Ammon's horn (tissue), 1 donor: ENCODE results near the gene AGPAT2.

Source experiments
- DNase-seq: peaks from one replicate; pipeline ENCODE4 v3.0.0-alpha.2; 2016; ENCODE audit warnings: low spot score

The AGPAT2 gene

GRCh38 chr9:136673088-136673974 is 13.9 kb downstream of the AGPAT2 start:
- no peak for DNase-seq

DNA sequence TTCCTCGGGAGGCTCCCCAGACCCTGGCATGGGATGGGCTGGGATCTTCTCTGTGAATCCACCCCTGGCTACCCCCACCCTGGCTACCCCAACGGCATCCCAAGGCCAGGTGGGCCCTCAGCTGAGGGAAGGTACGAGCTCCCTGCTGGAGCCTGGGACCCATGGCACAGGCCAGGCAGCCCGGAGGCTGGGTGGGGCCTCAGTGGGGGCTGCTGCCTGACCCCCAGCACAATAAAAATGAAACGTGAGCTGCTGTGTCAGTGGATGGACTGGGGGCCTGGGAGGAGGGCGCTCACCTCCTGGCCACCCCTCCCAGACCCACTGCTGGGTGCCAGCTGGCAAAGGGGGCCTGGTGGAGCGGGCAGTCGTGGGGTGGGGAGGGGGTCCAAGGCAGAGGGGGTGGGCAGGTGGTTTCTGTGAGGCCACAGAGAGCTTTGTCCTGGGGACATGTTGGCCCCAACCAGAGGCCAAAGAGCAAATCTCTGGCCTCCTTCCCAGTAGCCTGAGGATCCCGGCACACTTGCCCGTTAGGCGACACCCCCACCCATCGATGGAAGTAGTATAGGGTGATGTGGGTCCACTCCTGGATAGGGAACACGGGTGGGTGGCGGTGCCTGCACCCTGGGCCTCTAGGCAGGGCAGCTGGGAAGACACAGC is 14.7 kb downstream of the AGPAT2 start:
- no peak for DNase-seq

- no peak for DNase-seq
Observed at GRCh38 chr9:136671646-136672430, 15.4 kb downstream of the AGPAT2 start.

DNA sequence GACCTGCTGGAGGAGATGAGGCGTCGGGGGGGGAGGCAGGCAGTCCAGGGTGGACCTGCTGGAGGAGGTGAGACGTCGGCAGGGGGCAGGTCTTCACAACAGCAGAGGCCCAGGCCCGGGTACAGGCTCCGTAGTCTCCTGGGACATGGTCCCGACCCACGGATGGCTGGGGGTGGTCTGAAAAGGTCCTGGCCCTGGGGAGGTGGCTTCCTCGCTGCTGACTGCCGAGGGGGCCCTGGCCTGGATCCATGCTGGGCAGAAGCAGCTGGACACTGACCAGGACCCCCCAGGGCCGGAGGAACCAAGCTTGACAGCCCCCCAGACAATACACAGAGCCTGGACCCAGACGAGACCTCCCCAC is 16.0 kb downstream of the AGPAT2 start:
- DNase-seq: no peak

- no peak for DNase-seq
Observed at GRCh38 chr9:136670576-136671253, 16.5 kb downstream of the AGPAT2 start.

DNA sequence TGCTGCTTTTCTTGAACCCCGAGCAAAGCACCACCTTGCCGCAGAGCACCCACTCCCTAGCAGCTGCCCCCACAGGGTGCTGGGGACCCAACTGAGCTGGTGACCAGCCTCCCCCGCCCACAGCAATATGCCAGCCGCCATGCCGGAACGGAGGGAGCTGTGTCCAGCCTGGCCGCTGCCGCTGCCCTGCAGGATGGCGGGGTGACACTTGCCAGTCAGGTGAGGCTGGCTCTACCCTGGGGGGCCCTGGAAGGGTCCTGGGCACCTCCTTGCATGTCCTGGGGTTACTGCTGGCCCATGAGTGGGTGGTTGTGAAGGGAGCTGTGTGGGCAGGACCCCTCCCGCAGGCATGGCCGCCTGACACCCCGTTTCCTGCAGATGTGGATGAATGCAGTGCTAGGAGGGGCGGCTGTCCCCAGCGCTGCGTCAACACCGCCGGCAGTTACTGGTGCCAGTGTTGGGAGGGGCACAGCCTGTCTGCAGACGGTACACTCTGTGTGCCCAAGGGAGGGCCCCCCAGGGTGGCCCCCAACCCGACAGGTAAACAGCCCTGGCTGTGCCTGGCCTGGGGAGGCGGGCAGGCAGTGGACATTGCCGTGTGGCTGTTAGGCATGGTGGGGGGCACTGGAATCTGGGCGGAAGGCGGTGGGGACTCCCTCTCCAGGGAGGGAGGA is 17.3 kb downstream of the AGPAT2 start:
- DNase-seq: no peak

GRCh38 chr9:136668983-136669790 is 18.1 kb downstream of the AGPAT2 start:
- no peak for DNase-seq

DNA sequence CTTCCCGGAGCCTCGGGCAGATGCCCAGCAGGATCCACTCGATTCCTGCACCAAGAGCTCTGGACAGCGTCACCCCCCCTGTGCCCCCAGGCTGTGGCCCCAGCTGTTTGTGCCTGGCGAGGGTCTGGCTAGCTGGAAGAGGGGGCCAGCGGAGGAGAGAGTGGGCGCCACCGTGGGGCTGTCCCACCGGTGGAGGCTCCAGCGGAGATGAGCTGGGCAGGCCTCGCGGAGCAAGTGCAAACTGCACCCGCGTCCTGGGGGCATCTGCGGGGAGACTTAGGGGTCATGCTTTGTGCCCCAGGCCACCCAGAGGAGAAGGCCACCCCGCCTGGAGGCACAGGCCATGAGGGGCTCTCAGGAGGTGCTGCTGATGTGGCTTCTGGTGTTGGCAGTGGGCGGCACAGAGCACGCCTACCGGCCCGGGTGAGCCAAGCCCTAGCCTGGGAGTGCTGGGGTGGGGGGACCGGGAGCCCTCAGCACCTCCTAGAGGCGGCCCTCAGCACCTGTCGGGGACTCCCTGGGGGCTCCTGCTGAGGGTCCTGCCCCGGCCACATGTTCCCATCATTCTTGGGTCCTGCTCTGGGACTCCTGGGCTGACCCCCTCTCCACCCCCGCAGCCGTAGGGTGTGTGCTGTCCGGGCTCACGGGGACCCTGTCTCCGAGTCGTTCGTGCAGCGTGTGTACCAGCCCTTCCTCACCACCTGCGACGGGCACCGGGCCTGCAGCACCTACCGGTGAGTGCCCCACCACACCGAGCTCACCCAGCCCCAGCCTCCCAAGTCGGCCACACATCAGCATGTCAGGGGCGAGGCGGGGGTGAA is 19.1 kb downstream of the AGPAT2 start:
- no peak for DNase-seq

GRCh38 chr9:136667214-136667939 is 19.9 kb downstream of the AGPAT2 start:
- no peak for DNase-seq

GRCh38 chr9:136666372-136667213 is 20.7 kb downstream of the AGPAT2 start:
- no peak for DNase-seq

DNA sequence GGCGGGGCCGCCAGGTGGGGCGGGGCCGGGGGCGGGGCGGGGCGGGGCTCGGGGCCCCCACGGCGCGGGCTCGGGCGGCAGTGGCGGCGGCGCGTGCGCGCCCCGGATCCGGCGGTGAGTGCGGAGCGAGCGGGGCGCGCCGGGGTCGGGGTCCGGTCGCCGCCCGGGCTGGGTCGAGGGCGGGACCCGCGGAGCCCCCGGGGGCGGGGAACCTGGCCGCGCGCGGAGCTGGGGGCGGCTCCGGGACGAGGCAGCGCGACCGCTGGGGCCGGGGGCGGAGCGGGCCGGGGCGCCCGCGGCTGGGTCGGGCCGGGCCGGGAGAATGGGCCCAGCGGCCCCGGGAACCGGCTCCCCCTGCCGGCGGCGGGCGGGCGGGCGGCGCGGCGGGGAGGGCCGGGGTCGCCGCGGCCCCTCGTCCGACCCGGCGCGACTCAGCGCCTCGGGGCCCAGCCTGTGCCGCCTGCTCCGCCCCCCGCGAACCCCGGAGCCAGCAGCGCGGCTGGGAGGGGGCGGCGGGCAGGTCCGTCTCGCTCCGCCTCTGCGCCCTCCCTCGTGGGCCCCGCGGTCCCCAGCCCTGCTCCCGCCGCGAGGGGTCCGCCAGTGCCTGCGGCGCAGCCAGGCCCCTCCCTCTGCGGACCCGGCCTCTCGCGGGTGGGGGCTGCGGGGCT is 21.4 kb downstream of the AGPAT2 start:
- DNase-seq: no peak

DNA sequence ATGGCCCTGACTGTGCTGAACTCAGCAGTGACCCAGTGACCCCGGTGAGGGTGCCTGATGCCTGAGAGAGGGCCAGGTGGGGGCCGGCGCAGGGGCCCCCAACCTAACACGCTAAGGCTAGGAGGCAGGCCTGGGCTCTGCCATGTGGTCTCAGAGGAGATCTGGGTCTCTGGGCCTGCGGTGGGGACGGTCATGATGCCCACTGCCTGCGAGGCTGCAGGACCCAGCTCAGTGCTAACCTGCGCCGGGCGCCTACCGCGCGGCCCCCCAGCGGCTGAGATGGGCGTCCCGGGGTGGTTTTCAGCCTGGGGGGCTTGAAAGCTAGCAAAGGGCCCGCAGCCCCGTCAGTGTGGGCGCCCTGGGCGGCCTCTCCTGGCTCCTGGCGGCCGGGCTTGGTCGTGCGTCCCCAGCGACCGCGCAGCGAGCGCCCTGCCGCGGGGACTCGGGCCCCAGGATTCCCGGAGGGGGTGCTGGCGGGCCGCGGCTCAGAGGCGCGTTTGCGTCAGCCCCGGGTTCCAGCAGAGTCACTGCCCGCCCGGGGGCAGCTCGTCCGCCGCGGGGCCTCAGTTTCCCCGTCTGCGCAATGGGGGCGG is 22.1 kb downstream of the AGPAT2 start:
- DNase-seq: no peak

DNA sequence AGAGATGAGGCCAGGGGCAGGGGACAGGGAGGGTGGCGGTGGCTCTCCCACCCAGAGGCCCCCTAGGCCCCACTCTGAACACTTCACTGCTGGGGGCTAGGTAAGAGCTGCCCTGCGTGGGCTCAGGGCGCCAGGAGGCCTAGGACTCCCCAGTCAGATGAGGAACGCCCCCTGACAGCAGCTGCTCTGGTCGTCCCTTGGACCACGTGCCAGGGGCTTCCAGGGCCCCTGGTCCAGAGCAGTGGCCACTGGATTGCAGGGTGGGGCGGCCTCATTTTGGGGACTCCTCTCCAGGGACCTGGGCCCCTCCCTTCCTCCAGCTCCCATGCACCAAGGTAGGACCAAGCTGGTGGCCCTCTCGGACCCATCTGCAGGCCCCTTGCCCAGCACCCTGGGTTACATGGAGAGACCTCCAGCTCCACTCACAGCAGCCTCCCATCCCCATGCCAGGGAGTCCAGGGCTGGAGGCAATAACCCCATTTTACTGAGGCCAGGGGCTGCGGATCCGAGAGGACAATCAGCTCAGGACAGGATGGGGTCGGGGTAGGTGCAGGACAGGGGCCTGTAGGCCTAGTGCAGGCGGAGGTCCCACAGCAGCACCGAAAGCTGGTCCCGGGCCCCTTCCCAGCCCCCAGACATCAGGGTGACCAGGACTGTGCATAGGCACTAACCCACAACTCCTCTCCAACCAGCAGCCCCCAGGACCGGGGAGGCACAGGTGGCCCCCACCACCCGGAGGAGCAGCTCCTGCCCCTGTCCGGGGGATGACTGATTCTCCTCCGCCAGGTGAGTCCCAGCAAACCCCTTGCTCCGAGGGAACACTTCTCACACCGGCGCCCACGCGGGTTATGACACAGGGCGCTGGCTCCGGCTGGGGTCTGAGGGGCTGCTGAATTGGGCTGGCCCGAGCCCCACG is 23.0 kb downstream of the AGPAT2 start:
- no peak for DNase-seq

- no peak for DNase-seq
Observed at GRCh38 chr9:136662656-136663581, 24.3 kb downstream of the AGPAT2 start, which contains the start of gene EGFL7. Gene EGFL7 (plus strand): TSS chr9:136662916. CDS start chr9:136668283, 5,367 bp downstream.

GRCh38 chr9:136662326-136662655 is 25.0 kb downstream of the AGPAT2 start:
- DNase-seq: no peak
